ENCODE measurements around the gene PTCH1. TPM values are rescaled to one million over a fixed set of nuclear protein-coding genes. Genes with fewer than 3 reads are reported as not detected.
A peak's percentile ranks its signal among the peaks of the same experiment; 100 is the strongest.

Gene PTCH1
- polyA plus RNA-seq, 3 donors, result not detected

DNA sequence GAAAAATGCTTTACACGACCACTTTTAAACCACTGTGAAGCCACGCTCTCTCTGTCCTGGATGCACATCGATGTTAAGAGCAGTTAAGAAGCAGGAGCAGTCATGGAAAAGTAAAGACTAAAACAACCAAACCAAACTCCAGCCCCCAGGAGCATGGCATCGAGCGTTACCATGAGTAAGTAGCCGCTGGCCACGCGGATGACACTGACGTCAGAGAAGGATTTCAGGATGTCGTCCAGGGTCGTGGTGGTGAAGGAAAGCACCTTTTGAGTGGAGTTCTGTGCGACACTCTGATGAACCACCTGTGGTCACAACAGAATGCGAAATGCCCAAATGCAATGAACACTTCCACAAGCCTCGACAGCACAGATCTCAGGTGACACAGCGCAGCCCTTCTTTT lies 38.9 kb downstream of the PTCH1 start:
- 90% methylated on average over 6 of the region's 15 CpGs for WGBS (ENCODE audit: insufficient coverage)
- Histone ChIP-seq H3K9me3 (replicated peaks in 1 of 2; ENCODE audit: control insufficient read depth in 1 of 2, insufficient read depth in 1 of 2, low read length in 2 of 2) (no peaks in the 10 kb centered on the region), H4K20me1 (ENCODE audit: insufficient read depth, low read length) (no peaks in the 10 kb centered on the region), H2AFZ (ENCODE audit: insufficient read depth, low read depth, low read length, poor library complexity, severe bottlenecking) (no peak overlapping the region), H3K4me2 (replicated peaks; ENCODE audit: extremely low read depth, low read length, poor library complexity, severe bottlenecking) (no peak overlapping the region), H3K36me3 (replicated peaks in 1 of 2; ENCODE audit: control insufficient read depth in 1 of 2, insufficient read depth in 2 of 2, low read length in 2 of 2) (no peaks in the 10 kb centered on the region), H3K79me2 (ENCODE audit: insufficient read depth, low read length) (no peaks in the 10 kb centered on the region), H3K4me3 (replicated peaks in 1 of 3; ENCODE audit: low read depth in 2 of 3, low read length in 3 of 3) (no peak overlapping the region), H3K27ac (ENCODE audit: low read depth in 1 of 2, low read length in 2 of 2) (no peak overlapping the region), H3K9ac (ENCODE audit: insufficient read depth, low read length, poor library complexity, severe bottlenecking) (no peak overlapping the region), H3K27me3 (ENCODE audit: control insufficient read depth in 2 of 2, insufficient read depth in 2 of 2, low read length in 2 of 2) (peaks cover 0 to 11% of the 10 kb centered on the region in 2 donors), H3K4me1 (ENCODE audit: control insufficient read depth in 1 of 2, insufficient read depth in 2 of 2, low read length in 2 of 2) (no peaks in the 10 kb centered on the region)
- no peak for DNase-seq
- Mint-ChIP-seq H3K36me3 (no peaks in the 10 kb centered on the region), H3K9me3 (no peaks in the 10 kb centered on the region), H3K27ac (no peak overlapping the region), H3K4me3 (peak overlapping the region in 1 of 2 donors; percentile 1), H3K27me3 (ENCODE audit: low read depth in 3 of 3) (peaks cover 20 to 29% (median 21%) of the 10 kb centered on the region in 3 donors), H3K4me1 (no peaks in the 10 kb centered on the region)
- intact Hi-C loops (cut with micrococcal nuclease), result no loop called here
- TF ChIP-seq, protein P1, sequence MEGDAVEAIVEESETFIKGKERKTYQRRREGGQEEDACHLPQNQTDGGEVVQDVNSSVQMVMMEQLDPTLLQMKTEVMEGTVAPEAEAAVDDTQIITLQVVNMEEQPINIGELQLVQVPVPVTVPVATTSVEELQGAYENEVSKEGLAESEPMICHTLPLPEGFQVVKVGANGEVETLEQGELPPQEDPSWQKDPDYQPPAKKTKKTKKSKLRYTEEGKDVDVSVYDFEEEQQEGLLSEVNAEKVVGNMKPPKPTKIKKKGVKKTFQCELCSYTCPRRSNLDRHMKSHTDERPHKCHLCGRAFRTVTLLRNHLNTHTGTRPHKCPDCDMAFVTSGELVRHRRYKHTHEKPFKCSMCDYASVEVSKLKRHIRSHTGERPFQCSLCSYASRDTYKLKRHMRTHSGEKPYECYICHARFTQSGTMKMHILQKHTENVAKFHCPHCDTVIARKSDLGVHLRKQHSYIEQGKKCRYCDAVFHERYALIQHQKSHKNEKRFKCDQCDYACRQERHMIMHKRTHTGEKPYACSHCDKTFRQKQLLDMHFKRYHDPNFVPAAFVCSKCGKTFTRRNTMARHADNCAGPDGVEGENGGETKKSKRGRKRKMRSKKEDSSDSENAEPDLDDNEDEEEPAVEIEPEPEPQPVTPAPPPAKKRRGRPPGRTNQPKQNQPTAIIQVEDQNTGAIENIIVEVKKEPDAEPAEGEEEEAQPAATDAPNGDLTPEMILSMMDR (IDR thresholded peaks at IDR 0.05), result no peak

GRCh38 chr9:95477441-95477840 lies 39.3 kb downstream of the PTCH1 start:
- 90% methylated on average over 8 of the region's 11 CpGs for WGBS (ENCODE audit: insufficient coverage)
- H3K4me1 Mint-ChIP-seq, result no peaks in the 10 kb centered on the region
- Histone ChIP-seq H3K4me3 (replicated peaks in 1 of 3; ENCODE audit: low read depth in 2 of 3, low read length in 3 of 3) (no peak overlapping the region), H3K9ac (ENCODE audit: insufficient read depth, low read length, poor library complexity, severe bottlenecking) (no peak overlapping the region), H2AFZ (ENCODE audit: insufficient read depth, low read depth, low read length, poor library complexity, severe bottlenecking) (no peak overlapping the region), H3K79me2 (ENCODE audit: insufficient read depth, low read length) (no peaks in the 10 kb centered on the region), H3K9me3 (replicated peaks in 1 of 2; ENCODE audit: control insufficient read depth in 1 of 2, insufficient read depth in 1 of 2, low read length in 2 of 2) (no peaks in the 10 kb centered on the region), H3K4me1 (ENCODE audit: control insufficient read depth in 1 of 2, insufficient read depth in 2 of 2, low read length in 2 of 2) (no peaks in the 10 kb centered on the region), H4K20me1 (ENCODE audit: insufficient read depth, low read length) (no peaks in the 10 kb centered on the region), H3K36me3 (replicated peaks in 1 of 2; ENCODE audit: control insufficient read depth in 1 of 2, insufficient read depth in 2 of 2, low read length in 2 of 2) (no peaks in the 10 kb centered on the region), H3K27ac (ENCODE audit: low read depth in 1 of 2, low read length in 2 of 2) (no peak overlapping the region), H3K27me3 (ENCODE audit: control insufficient read depth in 2 of 2, insufficient read depth in 2 of 2, low read length in 2 of 2) (peaks cover 0 to 11% of the 10 kb centered on the region in 2 donors), H3K4me2 (replicated peaks; ENCODE audit: extremely low read depth, low read length, poor library complexity, severe bottlenecking) (no peak overlapping the region)
- H3K36me3 Mint-ChIP-seq, result no peaks in the 10 kb centered on the region
- no peak overlapping the region for H3K27ac Mint-ChIP-seq
- H3K9me3 Mint-ChIP-seq, result no peaks in the 10 kb centered on the region
- intact Hi-C loops (cut with micrococcal nuclease), result no loop called here
- H3K27me3 Mint-ChIP-seq (ENCODE audit: low read depth in 3 of 3), result peaks cover 21 to 25% (median 21%) of the 10 kb centered on the region in 3 donors
- TF ChIP-seq, protein P1 (IDR thresholded peaks at IDR 0.05), result no peak
- no peak for DNase-seq
- peak overlapping the region in 1 of 2 donors; percentile 1 for H3K4me3 Mint-ChIP-seq

All from CD14-positive monocyte (primary cell).